GM21717 (cell line): ENCODE measurements around the gene ACADVL.

ENCODE experiments used
- ATAC-seq: cut with Tn5 transposase; IDR thresholded peaks from one replicate; pipeline ENCODE4 v1.9.1; 2021; ENCODE audit warnings: mild to moderate bottlenecking, moderate library complexity; ENCODE audit not compliant: unreplicated experiment

The ACADVL gene

GRCh38 chr17:7191069-7191468, 28.7 kb upstream of the ACADVL start:
- ATAC-seq: no peak

DNA sequence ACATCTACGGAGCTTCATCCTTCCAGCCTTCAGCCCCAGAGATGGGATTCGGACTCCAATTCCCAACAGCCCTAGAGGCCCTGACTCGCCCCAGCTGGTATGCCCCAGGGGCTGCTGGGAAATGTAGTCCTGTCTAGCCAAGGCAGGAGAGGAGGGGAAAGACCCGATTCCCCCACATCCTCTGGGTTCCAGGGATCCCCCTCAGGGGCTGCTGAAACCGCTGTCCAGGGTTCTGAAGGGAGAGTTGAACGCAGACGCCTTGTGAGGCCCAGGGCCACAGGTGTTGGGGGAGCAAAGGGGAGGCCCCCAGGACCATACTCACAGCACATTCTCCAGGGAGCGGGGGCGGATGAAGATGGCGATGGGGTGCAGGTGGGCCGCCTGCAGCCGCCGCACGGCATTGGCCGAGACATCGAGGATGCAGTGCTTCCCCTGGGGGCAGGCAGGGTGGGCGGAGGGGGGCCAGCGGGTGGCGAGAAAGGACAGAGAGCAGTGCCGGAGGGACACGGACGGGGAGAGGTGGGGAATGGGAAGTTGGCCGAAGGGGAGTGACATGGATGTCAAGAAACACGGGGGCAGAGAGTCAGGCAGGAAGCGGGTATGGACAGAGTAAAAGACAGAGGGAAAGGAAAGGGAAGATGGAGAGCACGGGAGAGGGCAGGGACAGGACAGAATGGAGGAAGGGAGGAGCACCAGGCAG, 28.0 kb upstream of the ACADVL start:
- no peak for ATAC-seq

- no peak for ATAC-seq
Observed at GRCh38 chr17:7192271-7192937, 27.3 kb upstream of the ACADVL start.

DNA sequence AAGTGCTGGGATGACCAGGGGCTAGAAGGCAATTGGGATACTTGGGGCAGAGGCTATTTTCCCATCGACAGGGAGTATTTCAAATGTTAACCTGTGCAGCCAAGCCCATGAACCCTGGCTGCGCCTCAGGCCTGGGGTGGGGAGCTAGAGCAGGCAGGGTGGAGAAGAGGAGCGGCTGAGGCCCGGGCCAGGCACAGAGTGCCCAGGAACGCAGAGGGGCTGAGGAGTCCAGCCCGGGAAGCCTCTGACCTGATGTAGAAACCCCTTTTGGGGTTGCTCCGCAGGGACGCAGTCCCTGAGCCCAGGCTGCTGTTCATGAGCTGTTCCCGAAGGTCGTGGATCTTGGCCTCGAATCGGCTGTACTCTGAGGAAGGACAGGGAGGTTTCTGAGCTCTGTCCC, 23.8 kb upstream of the ACADVL start:
- ATAC-seq: no peak

DNA sequence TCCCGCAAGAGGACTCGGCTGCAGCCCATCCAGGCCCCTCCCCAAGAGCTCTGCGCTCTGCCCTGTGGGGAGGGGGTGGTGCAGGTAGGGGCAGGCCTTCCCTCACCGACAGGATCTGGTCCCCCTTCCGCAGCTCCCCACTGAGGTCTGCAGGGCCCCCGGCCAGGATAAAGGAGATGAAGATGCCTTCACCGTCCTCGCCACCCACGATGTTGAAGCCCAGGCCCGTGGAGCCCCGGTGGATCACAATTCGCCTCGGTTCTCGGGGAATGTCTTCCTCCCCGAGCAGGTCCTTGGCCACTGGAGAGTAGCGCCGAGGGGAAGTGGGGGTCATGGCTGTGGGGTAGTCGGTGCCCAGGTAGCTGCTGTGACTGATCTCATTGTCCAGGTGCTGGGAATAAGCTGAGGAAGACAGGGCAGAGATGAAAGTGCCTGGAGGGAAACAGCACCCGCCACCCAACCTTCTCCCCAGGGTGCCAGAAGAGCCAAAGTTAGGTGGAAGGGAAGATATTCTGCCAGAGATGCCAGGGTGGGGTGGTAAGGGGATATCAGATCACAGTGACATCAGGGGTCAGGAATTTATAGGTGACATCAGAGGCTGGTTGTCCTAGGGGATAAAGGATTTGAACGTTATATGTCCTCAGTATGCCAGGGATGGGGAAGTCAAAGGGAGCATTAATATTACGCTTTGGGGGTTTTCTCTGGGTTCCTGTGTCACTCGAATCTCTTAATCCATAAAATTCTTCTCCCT, 22.9 kb upstream of the ACADVL start:
- ATAC-seq: no peak

DNA sequence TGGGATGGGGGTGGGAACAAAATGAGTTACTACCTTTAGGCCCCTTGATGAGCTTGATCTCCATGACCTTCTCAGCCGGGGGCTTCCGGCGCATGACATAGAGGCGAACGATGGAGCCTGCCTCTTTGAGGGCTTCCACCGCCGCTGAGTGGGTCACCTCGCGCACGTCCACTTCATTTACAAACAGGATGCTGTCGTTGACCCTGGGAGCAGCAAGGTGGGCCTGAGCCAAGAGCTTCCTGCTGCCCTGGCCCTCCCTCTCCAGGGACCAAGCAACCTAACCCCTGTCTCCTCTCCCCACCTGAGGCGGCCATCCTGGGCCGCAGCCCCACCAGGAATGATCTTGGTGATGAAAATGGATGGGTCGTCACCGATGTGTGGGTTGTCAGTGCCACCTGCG, 16.3 kb upstream of the ACADVL start:
- ATAC-seq: no peak

GRCh38 chr17:7204336-7204735, 15.4 kb upstream of the ACADVL start:
- ATAC-seq: no peak

- ATAC-seq: peak; percentile 67
Observed at GRCh38 chr17:7204828-7205461, 14.8 kb upstream of the ACADVL start.

DNA sequence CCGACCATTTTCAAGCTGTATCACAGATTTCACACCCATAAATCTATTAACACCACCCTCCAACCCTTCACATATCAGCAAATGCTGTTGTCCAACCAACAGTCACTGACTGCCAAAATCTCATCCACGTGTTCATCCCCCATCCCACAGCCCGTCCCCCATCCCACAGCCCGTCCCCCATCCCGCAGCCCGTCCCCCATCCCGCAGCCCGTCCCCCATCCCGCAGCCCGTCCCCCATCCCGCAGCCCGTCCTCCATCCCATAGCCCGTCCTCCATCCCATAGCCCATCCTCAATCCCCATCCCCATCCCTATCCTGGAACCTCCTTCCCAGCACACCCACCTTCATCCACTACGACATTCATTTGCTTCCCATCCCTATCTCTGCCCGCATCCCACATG, 14.2 kb upstream of the ACADVL start:
- no peak for ATAC-seq

DNA sequence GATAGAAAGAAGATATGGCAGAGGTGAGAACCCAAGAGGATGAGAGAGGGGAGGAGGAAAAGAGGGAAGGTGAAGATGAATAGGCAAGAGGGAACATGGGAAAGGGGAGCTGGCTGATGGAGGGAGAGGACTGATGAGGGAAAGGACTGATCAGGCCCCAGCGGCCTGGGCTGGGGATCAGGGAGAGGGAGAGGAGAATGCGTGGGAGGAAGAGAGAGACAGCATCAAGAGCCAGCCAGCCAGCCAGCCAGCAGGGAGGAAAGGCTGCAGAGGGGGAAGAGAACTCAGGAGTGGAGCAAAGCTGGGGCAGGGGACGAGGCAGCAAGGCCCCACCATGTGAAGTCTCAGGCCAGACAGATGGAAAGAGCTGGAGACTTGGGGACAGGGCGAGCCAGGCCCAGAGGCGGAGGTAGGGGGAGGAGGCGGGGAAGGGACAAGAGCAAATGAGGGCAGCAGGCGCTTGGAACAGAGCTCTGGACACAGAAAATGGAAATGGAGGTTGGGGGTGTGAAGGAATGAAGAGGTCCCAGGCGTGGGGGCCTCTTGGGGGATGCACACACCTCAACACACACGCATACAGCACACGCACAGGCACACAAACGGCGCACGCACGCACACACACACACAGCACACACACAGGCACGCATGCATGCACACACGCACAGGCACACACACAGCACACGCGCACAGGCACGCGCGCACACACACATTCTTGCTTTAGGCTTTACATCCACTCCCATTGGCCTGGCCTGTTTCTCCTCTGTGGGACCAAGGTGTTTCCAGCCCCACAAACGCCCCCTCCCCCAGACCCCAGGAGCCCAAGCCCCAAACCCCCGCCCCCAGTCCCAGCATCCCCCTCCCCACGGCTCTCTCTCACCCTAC, 12.4 kb upstream of the ACADVL start:
- no peak for ATAC-seq

DNA sequence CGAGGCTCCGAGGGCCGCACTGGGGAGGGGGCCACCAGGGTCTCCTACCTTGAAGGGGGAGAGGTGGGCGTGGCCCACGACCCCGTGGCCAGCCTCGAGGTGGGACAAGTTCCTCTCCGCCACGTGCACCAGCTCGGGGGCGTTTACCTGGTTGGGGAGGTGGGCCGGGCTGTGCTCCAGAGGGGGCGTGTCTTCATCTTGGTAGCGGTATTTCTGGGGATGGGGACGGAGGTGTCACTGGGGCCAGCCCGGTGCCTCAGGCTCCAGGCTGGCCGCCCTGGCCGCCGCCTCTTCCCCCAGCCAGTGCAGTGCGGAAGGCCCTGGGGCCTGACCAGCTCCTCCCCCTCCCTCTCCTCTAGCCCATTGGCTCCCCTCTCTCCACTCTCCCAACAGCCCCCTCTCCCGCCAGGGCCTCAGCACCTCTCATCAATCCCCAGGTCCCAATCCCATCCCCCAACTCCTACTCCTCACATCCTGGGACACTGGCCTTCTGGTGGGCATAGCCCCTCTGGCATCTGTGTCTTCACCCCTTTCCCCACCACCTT, 11.6 kb upstream of the ACADVL start:
- ATAC-seq: no peak

DNA sequence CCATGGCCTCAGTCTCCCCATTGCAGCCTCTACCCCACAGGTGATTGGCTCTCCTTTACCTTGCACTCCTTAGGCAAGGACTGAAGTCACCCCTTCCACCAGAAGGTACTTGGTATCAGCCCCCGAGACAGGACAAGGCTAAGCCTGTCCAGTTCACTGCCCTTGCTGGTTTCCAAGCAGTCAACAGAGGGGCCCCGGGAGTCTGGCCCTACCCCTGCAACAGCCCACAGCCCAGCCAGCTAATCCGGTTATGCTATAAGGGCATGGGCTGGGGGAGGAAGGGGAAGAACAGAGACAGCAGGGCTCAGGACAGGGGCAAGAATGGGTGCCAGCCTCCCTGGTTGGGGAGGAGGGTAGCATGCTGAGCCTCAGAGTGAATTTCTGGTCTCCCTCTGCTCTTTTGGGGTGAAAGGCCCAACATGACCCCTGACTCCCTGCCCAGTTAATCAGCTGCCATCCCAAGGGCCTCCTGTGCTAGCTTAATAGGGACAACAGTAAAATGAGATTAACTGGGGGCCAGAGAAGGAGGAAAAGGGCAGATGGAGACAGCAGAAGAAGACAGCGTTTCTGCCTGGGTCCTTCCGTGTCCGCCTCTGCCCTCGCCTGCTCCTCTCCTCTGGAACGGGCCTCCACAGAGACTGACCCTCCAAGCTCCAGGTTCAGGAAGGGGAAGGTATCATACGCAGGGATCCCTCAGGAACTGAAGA, 10.8 kb upstream of the ACADVL start:
- no peak for ATAC-seq

DNA sequence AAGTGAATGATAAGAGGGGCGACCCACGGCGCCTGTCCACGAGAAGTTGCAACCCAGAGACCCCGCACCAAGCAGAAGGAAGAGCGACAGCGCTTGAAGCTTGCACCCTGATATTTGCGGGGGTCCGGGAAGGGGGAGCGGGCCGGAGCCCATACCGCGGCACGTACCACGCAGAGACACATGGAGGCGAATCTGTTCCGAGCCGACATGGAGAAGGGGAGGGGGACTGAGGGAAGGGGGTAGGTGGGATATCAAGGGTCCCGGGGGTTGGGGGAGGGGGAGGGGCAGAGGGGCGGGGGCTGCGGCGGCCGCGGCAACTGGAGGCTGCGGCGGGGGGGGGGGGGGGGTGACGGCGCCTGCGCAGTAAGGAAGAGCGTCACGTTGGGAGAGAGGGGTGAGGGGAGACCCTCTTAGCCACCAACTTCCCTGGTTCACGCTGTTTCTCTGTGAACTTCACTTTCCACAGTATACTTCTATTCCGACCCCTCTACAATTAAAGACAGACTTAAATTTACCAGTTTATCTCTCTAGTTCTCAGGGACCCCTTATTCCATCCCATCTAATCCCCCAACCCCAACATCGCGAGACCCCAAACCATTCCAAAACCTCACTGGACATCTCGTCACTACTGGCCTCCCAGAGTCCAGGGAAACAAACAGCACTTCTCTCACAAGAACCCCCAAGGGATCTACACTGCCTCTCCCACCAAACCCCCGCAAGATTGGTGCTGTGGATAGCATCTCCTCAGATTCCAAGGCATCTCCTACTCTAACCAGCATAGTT, 8.1 kb upstream of the ACADVL start:
- ATAC-seq: no peak

DNA sequence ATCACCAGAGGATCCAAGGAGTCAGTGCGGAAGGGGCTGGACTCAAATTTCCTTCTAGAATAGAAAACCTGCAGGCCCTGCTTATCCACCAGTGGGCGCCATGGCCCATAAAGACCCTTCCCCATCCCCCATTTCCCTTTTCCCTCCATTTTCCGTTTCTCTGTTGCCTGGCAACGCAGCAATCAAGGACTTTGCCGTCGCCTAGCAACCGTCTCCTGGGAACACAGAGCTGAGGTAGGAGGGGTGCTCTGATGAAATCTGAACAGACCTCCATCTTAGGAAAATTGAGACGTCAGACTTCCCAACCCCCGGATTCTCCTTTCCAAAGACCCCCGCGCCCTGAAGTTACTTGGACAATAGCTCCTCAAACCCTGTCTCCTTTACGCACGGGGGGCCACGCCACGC, 5.8 kb upstream of the ACADVL start:
- ATAC-seq: no peak

DNA sequence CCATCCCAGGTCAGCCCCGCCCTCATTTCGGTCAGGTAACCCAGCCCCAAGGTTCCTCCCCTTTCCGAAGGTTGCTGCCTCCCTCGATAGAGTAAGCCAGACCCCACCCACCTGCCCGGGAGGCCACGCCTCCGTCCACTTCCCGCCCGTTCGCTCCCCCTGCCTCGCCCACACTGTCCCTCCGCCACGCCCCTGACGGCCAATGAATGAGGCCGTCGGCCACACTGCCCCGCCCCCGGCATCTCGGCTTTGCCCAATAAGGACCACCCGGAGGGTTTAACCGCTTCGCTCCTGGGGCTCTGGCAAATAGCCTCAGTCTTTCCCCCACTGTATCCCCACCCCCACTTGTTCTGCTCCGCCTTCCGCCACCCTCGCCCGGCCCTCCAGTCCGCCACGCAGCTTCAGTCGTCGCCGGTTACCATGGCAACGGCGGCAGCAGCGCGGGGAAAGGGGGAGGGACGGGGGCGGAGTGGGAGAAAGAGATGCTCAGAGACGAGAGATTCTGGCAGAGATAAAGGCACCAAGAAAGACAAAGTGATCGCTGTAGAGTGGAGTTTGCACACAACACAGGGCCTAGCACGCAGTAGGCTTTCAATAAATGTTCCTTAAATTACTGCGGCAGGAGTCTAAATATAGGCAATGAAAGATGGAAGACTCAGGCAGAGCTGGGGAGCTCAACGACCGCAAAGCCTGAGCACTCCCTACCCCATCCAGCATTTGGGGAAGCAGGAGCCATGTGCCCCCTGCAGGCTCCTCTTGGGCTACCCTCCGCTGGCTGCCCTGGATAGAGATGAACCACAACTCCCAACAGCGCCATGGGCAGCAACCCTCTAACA, 5.2 kb upstream of the ACADVL start:
- peak; percentile 74 for ATAC-seq

- ATAC-seq: no peak
Observed at GRCh38 chr17:7215136-7215638, 4.6 kb upstream of the ACADVL start.

DNA sequence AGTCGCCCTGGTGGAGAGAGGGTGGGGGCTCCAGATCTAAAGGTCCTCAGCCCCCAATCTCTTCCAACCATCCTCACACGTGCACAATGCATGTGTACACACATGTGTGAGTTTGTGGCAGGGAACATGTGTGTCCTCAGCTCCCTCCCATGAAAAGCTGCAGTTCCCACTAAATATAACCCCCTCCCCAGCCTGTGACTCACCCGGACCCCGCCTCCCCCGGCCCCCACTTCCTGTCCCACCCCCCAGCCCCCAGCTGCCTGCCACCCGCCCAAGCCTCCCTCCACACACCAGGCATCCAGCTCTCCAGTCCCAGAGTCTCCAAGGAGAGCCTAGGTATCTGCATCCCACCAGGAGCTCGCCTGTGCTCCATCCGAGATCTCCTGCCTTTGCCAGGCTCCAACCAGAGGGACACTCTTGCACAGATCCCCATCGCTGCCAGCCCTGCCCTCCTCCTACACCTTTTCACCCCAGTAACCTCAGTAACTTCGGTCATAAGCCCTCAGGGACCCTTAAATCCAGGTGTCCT, 4.0 kb upstream of the ACADVL start:
- ATAC-seq: no peak
